SU-DHL-6 (cell line): ENCODE data around the gene SLC25A6.
"Not testable (repeated sequence)": the region's sequence is repeated elsewhere in the genome, so short reads cannot be mapped to it uniquely, and the experiment has no call there.

Experiments used
- EZH2phosphoT487 ChIP-seq: fragments of 200-600 bp; sonication (generic), shearing (Covaris generic); conservative IDR thresholded peaks from 2 replicates; pipeline ENCODE4 v1.6.1; 2018; ENCODE audit warnings: mild to moderate bottlenecking, antibody characterized with exemption, low read length, moderate library complexity, mixed read lengths
- TF ChIP-seq, protein P1 (sequence below): fragments of 200-600 bp; sonication (generic); IDR thresholded peaks from one replicate; pipeline ENCODE4 v1.5.1; 2017; ENCODE audit warnings: antibody characterized with exemption, mild to moderate bottlenecking, low read length, moderate library complexity; ENCODE audit not compliant: insufficient read depth, poor library complexity, severe bottlenecking

GRCh38 chrX:1403867-1404266 is 12.0 kb upstream of the SLC25A6 start:
- TF ChIP-seq, protein P1, sequence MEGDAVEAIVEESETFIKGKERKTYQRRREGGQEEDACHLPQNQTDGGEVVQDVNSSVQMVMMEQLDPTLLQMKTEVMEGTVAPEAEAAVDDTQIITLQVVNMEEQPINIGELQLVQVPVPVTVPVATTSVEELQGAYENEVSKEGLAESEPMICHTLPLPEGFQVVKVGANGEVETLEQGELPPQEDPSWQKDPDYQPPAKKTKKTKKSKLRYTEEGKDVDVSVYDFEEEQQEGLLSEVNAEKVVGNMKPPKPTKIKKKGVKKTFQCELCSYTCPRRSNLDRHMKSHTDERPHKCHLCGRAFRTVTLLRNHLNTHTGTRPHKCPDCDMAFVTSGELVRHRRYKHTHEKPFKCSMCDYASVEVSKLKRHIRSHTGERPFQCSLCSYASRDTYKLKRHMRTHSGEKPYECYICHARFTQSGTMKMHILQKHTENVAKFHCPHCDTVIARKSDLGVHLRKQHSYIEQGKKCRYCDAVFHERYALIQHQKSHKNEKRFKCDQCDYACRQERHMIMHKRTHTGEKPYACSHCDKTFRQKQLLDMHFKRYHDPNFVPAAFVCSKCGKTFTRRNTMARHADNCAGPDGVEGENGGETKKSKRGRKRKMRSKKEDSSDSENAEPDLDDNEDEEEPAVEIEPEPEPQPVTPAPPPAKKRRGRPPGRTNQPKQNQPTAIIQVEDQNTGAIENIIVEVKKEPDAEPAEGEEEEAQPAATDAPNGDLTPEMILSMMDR = not testable (repeated sequence)
- TF ChIP-seq EZH2phosphoT487 = not testable (repeated sequence)
